GM19193 (cell line): ENCODE data around the gene GIMAP4.

ENCODE experiments used
- POLR2A ChIP-seq: IDR thresholded peaks from 4 replicates; pipeline ENCODE4 v1.6.1; 2011; ENCODE audit not compliant: insufficient read depth, insufficient read length; ENCODE audit errors: extremely low read depth

GIMAP4 gene

DNA sequence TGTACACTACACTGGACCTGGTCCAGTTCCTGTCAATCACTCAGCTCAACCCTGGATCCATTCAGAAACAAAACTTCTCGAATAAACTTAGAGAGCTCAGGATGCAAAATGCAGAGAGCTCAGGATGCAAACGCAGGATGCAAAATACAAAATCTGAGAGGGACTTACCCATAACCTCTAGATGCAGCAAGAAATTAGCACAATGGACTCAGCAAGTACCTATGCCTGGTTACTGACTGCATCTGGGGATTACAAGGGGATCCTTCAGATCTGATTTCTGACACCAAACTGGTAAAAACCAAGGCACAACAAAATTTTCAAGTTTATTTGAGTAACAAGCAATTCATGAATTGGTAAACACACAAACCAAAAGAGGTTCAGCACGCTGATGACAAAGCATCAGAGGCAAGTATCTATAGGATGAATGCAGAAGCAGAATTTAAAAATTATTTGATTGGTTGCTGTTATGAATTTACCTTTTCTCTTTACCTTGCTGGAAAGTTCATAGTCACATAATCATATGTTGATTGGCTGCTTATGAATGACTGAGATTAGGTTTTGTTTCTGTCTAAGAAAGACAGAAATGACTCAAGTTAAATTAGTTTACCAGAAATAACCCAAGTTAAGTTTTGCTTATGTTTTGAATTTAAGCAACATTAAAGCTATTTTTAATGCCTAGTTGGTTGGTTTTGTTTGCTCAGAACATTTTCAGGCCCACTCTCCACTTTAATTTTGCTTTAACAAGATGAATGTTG, 53.6 kb downstream of the GIMAP4 start:
- no peak for TF ChIP-seq POLR2A

DNA sequence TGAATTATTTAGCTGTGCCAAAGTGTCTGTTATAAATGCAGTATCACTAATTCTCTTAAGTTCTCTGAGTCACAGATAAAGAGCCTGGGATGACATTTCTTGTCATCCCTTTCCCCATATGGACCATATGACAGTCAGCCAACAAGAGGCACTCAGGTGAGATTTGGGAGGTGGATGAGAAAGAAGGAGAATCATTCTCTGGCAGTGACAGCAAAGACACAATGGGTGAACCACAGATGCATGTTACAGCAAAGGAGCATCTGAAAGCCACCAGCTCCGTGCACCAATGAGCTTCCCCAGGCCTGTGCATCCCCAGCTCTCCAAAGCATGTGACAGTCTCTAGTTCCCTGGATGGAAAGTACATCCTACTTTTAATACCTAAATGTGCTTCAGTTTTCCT, 54.2 kb downstream of the GIMAP4 start:
- no peak for TF ChIP-seq POLR2A
